HG03565 (cell line): Measurements from ENCODE around the gene PRIM1.
"Not testable (repeated sequence)": the region's sequence is repeated elsewhere in the genome, so short reads cannot be mapped to it uniquely, and the experiment has no call there.

Source experiments
- ATAC-seq: cut with Tn5 transposase; IDR thresholded peaks from one replicate; pipeline ENCODE4 v1.9.1; 2021; ENCODE audit warnings: mild to moderate bottlenecking, moderate library complexity; ENCODE audit not compliant: unreplicated experiment

The PRIM1 gene

DNA sequence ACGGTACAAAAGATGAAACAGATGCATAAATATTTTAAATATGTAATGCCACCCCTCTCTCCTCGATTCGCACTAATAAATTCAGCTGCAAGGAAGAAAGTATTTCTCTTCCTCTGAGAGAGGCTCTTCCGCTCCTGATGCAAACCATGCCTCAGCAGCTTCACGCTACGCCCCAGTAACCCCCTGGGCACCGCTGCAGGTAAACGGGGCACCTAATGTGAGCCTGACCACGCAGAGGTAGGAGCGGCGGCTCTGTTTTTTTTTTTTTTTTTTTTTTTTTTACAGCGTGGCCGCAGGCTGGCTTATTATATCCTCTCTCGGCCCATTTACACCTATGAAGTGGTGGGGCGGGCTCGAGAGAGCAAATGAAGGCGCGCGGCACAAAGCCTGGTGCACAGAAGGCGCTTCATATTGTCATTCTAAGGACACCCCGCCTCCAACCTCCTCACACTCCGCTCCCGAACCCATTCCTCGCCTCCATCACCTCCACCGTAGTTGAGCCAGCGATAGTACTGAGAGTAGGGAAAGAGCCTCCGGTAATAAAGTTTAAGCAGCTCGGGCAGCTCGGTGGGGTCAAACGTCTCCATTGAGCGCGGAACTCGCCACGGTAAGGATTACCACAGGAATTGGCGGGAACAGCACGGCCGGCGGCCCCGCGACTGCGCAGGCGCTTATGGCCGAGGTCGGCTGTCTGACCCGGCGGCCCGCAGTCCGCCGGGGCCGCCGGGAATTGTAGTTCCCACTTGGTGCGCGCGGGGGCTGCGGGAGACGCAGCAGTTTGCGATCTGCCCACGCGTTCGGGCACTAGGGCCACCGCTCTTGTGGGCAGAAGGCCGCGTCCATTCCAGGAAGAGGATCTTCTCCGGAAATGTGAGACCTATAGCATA lies at the start of gene PRIM1:
Gene PRIM1 (minus strand): TSS at position 612 of the 887 bp plus-strand sequence. CDS start 25 bp downstream, at position 587.
- ATAC-seq: peak; percentile 65

DNA sequence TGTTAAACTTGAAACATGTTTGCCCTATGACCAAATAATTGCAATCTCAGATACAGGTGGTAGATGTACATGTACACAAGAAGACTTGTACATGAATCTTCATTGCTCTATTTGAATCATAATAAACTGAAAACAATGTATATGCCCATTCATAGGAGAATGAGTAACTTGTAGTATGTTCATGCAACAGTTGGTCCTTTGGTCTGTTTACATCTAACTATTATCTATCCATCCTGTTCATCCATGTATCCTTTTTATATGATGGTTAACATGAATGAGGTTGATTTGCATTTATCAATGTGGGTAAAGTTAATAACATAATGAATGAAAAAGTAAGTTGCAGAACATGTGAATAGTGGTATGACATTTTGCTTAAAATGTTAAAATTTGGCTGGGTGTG lies 48.1 kb upstream of the PRIM1 start:
- ATAC-seq: no peak

DNA sequence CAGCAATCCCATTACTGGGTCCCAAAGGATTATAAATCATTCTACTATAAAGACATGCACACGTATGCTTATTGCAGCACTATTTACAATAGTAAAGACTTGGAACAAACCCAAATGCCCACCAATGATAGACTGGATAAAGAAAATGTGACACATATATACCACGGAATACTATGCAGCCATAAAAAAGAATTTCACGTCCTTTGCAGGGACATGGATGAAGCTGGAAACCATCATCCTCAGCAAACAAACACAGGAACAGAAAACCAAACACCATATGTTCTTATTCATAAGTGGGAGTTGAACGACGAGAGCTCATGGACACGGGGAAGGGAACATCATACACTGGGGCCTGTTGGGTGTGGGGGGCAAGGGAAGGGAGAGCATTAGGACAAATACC lies 47.2 kb upstream of the PRIM1 start:
- not testable (repeated sequence) for ATAC-seq

DNA sequence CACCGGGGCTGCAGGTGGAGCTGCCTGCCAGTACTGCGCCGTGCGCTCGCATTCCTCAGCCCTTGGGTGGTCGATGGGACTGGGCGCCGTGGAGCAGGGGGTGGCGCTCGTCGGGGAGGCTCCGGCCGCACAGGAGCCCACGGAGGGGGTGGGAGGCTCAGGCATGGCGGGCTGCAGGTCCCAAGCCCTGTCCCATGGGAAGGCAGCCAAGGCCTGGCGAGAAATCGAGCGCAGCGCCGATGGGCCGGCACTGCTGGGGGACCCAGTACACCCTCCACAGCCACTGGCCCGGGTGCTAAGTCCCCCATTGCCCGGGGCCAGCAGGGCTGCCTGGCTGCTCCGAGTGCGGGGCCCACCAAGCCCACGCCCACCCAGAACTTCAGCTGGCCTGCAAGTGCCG lies 43.7 kb upstream of the PRIM1 start:
- ATAC-seq: not testable (repeated sequence)

DNA sequence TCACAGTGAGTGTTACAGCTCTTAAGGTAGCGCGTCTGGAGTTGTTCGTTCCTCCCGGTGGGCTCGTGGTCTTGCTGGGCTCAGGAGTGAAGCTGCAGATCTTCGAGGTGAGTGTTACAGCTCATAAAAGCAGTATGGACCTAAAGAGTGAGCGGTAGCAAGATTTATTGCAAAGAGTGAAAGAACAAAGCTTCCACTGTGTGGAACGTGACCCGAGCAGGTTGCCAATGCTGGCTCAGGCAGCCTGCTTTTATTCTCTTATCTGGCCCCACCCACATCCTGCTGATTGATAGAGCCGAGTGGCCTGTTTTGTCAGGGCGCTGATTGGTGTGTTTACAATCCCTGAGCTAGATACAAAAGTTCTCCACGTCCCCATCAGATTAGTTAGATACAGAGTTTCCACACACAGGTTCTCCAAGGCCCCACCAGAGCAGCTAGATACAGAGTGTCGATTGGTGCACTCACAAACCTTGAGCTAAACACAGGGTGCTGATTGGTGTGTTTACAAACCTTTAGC lies 43.0 kb upstream of the PRIM1 start:
- not testable (repeated sequence) for ATAC-seq

DNA sequence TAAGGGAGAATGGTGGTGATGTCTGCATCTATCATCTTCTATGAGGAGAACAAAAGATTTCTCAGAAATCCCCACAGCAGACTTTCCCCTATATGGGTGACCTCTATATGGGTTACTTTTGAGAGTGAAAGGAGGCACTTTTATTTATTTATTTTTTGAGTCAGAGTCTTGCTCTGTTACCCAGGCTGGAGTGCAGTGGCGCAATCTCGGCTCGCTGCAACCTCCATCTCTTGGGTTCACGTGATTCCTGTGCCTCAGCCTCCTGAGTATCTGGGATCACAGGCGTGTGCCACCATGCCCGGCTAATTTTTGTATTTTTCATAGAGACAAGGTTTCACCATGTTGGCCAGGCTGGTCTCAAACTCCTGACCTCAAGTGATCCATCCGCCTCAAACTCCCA lies 41.0 kb upstream of the PRIM1 start:
- not testable (repeated sequence) for ATAC-seq

DNA sequence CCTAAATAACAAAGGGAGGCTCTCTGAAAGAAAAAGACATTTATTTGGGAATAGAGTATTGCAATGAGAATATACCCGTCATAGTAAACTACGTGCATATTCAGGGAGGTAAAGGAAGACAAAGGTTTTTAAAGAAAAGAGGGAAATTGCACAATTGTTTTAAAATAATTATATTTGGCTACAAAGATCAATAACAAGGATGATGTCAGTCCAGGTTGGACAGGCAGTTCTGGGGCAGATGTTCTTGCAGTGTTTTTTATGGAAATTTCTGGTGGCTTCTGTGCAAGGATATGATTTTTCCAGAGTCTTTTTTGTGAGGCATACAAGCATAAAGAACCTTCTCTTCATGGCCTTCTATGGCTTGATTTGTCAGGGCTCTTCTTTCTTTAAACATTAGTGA lies 40.6 kb upstream of the PRIM1 start:
- ATAC-seq: no peak

DNA sequence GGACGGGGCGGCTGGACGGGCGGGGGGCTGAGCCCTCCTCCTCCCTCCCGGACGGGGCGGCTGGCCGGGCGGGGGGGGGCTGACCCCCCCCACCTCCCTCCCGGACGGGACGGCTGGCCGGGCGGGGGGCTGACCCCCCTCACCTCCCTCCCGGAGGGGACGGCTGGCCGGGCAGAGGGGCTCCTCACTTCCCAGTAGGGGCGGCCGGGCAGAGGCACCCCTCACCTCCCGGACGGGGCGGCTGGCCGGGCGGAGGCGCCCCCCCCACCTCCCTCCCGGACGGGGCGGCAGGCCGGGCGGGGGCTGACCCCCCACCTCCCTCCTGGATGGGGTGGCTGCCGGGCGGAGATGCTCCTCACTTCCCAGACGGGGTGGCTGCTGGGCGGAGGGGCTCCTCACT lies 37.3 kb upstream of the PRIM1 start:
- ATAC-seq: not testable (repeated sequence)

DNA sequence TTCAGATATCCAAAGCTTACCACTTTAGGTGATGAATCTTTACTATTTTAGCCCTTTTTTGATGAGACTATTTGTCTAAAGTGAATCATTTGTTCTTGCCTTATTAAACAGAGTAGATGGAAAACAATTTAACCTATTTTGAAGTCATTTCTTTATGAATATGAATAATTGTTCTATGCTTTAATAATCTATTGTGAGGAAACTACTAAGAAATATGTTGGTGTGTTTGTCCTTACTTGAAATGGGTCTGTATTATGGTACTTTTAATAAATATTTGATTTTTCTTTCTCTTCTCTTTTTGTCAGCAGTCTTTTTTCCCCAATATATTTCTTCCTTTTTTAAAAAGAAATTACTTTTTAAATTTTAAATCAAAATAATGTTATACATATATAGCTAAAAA lies 35.4 kb upstream of the PRIM1 start:
- no peak for ATAC-seq

DNA sequence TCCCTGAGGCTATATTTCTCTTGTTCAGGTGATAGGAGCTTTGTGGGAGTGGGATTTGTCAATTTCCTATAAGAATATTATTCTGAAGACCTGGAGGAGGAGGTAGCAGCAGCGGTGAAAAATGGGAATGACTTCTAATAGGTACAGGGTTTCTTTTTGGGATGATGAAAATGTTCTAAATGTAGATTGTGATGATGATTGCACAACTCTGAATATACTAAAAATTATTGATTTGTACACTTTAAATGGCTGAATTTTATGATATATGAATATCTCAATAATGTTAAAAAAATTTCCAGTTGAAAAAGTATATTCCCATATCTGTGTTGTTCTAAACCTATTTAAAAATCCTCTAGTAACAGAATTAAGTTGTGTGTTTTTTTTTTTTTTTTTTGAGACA lies 33.8 kb upstream of the PRIM1 start:
- ATAC-seq: no peak

DNA sequence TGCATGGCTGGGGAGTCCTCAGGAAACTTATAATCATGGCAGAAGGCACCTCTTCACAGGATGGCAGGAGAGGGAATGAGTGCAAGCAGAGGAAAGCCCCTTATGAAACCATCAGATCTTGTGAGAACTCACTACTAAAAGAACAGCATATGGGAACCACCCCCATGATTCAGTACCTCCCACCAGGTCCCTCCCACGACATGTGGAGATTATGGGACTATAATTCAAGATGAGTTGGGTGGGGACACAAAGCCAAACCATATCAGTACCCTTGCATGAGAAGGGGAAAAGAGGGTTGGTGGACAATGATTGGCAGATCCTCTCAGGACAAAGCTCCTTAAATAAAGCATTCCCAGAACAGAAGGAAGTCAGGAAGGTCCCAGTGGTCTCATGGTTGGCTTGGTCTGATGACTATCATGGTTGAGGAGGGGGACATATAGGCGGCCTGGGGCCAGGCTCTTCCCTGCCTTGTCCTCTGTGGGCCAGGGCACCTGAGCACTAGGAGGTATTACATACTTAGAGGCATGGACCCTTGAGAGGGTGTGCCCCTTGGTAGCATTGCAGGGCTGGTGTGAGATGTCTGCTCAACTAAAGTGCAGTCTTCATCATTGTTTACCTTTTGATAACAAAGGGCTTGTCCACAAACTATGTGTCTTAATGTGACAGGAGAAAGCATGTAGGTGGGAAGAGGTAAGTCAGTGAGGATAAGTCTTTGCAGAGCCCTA lies 33.2 kb upstream of the PRIM1 start:
- ATAC-seq: no peak

DNA sequence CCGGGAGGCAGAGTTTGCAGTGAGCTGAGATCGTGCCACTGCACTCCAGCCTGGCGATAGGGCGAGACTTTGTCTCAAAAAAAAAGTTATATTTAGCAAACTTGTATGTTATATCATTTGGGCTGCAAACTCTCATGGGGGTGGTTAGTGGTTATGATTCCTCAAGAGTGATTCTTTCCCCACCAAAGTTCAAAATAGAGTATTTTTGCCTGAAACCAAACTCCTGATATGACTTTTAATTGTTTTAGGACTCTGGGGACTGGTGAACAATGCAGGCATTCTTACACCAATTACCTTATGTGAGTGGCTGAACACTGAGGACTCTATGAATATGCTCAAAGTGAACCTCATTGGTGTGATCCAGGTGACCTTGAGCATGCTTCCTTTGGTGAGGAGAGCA lies 29.6 kb upstream of the PRIM1 start:
- ATAC-seq: no peak

DNA sequence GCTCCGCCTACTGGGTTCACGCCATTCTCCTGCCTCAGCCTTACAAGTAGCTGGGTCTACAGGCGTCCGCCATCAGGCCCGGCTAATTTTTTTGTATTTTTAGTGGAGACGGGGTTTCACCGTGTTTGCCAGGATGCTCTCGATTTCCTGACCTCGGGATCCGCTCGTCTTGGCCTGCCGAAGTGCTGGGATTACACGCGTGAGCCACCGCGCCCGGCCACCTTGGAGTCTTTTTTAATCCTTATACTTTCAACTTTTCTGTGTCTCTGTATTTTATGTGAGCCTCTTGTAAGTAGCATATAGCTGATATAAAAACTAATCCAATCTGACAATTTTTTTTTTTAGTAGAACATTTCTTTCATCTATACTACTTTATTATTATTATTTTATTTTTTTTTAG lies 26.6 kb upstream of the PRIM1 start:
- ATAC-seq: no peak

DNA sequence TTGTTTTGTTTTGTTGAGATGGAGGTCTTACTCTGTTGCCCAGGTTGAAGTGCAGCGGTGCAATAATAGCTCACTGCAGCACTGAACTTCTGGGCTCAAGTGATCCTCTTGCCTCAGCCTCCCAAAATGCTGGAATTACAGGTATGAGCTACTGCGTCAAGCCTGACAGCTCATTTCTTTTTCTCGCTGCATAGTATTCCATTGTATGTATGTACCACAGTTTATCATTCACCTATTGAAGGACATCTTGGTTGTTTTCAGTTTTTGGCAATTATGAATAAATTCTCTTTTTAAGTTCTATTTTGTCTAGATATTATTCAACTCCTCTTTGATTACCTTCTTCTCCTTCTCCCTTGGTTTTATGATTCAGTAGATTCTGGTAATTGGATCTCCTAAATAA lies 24.5 kb upstream of the PRIM1 start:
- ATAC-seq: no peak

DNA sequence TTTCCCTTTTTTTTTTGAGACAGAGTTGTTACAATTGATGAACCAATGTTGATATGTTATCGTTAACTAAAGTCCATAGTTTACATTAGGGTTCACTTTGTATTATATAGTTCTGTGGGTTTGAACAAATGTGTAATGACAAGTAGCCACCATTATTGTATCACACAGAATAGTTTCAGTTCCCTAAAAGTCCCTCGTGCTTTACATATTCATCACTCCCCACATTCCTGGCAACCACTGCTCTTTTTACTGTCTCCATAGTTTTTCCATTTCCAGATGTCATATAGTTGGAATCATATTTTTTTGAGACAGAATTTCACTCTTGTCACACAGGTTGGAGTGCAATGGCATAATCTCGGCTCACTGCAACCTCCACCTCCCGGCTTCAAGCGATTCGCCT lies 23.5 kb upstream of the PRIM1 start:
- no peak for ATAC-seq

DNA sequence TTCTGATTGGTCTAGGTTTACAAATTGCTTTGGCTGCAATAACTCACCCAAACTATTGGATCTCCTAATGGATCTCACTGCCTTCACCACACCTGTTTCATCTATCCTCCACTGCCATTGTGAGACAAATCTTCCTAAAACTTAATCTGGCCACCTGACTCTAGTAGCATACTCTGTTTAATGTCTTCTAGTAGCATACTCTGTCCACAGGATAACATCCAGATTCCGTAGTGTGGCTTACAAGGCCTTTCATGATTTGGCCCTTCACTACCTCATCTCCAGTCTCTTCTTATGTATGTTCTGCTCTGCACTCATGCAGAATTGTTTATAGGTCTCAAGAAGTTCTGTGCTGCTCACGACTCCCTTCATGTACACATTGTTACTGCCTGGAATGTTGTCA lies 21.0 kb upstream of the PRIM1 start:
- ATAC-seq: no peak

DNA sequence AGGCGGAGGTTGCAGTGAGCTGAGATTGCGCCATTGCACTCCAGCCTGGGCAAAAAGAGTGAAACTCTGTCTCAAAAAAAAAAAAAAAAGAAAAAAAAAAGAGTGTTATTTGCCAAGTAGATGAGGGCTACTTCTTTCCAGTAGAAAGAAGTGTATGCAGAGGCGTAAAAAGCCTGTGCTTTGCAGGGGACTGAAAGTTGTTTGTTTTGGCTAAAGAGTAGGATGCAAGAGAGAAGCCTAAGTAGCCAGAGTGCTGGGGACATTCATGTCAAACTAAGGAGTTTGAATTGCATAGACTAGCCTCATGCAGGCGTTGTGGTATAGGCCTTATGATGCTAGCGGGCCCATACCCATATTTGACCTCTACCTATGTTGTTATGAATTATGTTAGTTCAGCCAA lies 20.5 kb upstream of the PRIM1 start:
- no peak for ATAC-seq

DNA sequence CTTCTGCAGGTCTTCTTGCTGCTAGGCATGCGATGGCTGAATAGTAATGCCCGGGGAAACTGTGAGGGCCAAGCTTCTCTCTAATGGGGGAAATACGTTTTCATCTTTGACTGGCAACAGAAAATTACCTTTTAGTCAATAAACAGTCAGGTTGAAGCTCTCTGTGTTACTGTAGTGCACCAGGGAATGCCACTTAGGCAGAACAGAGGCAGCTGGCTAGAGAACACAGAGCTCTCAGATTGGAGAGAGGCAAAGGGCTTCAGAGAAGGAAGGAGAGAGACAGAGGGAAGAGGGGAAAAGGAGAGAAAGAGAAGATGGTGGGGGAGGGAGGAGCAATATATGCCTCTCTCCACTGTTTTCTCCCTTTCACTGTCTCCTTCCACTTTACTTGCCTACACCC lies 17.7 kb upstream of the PRIM1 start:
- no peak for ATAC-seq

DNA sequence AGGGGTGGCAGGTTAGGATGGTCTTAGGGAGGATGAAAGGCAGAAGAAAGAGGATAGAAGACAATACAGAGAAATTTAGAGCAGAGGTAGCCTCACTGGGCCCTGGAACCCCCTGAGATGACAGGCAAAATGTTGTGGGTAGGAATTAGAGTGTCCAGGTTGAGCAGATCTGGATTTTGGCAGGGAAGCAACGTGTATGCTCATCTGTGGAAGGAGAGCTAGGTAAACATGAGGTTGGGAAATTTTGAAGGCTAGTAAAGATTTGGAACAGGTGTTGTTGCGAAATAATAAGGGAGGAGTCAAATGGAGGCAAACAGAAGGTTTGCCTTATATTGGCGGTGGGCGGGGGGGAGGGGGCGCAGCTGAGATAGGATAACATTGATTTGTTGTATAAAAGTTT lies 16.3 kb upstream of the PRIM1 start:
- ATAC-seq: no peak

DNA sequence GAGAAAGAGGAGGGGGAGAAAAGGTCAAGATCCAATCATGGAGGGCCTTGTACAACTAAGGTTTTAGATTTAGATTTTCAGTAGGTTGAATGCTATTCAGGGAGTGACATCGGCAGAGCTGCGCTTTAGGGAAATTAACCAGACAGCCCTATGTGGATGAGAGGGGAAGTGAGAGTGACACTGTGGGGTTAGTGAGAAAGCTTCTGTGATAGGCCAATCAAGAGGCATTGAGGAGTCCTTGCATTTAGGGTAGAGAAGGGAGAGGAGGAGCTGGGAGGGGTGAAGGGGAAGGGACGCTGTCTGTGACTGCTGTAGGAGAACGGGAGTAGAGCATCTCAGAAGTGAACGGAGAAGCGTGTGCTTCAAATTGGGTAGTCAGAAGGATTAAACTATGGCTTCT lies 14.4 kb upstream of the PRIM1 start:
- peak; percentile 97 for ATAC-seq

DNA sequence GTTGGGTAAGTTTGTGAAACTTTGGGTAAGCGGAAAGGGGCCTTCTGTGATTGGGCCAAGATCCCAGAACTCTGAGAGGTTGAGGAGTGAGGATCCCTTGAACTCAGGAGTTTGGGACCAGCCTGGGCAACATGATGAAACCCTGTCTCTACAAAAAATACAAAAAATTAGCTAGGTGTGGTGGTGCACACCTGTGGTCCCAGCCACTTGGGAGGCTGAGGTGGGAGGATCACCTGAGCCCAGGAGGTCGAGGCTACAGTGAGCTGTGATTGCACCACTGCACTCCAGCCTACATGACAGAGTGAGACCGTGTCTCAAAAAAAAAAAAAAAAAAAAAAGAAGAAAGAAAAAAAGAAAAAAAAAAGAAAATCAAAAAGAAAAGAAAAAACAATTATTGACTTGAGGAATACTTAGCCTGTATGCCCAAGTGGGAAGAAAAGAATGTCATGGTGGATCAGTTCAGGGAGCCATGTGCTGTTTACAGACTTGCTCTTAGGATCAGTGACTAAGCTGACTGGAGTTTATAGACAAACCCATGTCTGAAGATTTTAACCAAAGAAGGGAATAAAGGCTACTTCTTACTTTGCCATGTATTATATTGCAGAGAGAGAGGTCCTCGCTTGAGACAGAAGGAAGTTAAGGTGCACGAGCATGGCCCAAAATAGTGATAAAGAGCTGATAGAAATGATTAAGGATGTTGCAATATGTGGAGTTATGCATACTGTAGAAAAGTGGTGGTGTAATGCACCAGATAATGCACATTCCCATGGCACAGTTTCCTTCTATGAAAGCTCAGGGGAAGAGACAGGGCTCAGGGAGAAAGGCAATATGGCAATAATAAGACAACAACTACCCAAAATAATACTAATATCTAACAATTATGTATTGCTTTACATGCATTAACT lies 11.9 kb upstream of the PRIM1 start:
- ATAC-seq: no peak
